ENCODE results near the gene ABI2. TPM values are rescaled to one million over a fixed set of nuclear protein-coding genes. Genes with fewer than 3 reads are reported as not detected.

ABI2 gene
- total and polyA plus RNA-seq, 2 of the 4 experiments (the other 2 are of a cell fraction): 35.7 to 54.0 TPM

Other genes with a start within 250 kb of the ABI2 start
- gene CYP20A1, start 89.4 kb upstream of the ABI2 start, total RNA-seq (2012; rRNA removed): 16.8 and 26.9 TPM in 2 replicates
- 5.0 and 7.0 TPM in 2 replicates for gene CYP20A1, start 89.4 kb upstream of the ABI2 start, polyA plus RNA-seq (2012; rRNA removed)
- gene RAPH1, start 206.9 kb downstream of the ABI2 start, total RNA-seq (2012; rRNA removed): 13.1 and 15.1 TPM in 2 replicates
- gene RAPH1, start 206.9 kb downstream of the ABI2 start, polyA plus RNA-seq (2012; rRNA removed): 5.2 and 7.5 TPM in 2 replicates